MM.1S (cell line): ENCODE results near the gene EPB41L4B.

Experiments
- EZH2 ChIP-seq: fragments of 300-600 bp; sonication (generic); optimal IDR thresholded peaks from 2 replicates; pipeline ENCODE3; 2017; ENCODE audit warnings: low read depth, mild to moderate bottlenecking, antibody characterized with exemption, low read length, mixed read lengths
- TF ChIP-seq, protein P1 (sequence below): fragments of 300-600 bp; sonication (generic); IDR thresholded peaks from 2 replicates; pipeline ENCODE4 v1.5.1; 2016; ENCODE audit warnings: antibody characterized with exemption, low read length, mixed read lengths

DNA sequence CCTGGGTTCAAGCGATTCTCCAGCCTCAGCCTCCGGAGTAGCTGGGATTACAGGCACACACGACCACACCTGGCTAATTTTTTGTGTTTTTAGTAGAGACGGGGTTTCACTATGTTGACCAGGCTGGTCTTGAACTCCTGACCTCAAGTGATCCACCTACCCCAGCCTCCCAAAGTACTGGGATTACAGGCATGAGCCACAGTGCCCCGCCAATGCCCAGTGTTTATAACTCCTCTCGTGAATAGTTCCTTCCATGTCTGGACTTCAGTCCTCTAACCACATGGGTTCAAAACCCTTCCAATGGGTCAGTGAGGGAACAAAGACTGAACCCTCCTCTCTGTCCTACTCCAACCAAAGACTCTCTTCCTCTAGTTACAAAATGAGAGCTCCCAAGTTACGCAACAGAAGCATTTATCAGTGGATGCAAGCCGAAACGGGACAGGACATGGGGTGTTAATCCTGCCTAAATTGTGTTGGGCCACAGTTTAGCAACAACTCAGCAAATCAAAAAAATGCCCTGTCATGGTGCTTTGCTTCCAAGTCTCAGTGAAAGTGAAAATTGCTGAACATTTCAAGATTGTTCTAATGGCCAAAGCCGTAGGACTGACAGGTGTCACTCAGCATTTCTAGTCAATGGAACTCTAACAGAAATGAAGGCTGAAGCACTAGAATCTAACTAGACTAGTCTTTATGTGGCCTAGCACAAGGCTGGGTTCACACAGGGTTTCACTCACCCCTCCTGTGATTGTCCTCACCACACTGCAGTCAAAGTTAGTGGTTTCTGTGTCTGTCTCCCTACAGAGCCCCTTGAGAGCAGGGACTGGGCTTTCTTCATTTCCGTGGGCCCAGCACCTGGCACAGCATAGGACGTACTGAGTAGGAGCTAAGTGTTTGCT is 197.9 kb downstream of the EPB41L4B start:
- TF ChIP-seq, protein P1, sequence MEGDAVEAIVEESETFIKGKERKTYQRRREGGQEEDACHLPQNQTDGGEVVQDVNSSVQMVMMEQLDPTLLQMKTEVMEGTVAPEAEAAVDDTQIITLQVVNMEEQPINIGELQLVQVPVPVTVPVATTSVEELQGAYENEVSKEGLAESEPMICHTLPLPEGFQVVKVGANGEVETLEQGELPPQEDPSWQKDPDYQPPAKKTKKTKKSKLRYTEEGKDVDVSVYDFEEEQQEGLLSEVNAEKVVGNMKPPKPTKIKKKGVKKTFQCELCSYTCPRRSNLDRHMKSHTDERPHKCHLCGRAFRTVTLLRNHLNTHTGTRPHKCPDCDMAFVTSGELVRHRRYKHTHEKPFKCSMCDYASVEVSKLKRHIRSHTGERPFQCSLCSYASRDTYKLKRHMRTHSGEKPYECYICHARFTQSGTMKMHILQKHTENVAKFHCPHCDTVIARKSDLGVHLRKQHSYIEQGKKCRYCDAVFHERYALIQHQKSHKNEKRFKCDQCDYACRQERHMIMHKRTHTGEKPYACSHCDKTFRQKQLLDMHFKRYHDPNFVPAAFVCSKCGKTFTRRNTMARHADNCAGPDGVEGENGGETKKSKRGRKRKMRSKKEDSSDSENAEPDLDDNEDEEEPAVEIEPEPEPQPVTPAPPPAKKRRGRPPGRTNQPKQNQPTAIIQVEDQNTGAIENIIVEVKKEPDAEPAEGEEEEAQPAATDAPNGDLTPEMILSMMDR, result no peak
- no peak for TF ChIP-seq EZH2
